HTR-8/SVneo (cell line): Measurements from ENCODE around the gene EFTUD2.

Source experiments
- DNase-seq: peaks from one replicate; pipeline ENCODE4 v3.0.0; 2011; ENCODE audit warnings: low spot score, mixed read lengths; ENCODE audit not compliant: insufficient read length
- FAIRE-seq: peaks from 2 replicates; lab custom pipeline; 2011; peaks lifted over from hg19 to GRCh38; lab: Jason Lieb, UNC

Gene EFTUD2

DNA sequence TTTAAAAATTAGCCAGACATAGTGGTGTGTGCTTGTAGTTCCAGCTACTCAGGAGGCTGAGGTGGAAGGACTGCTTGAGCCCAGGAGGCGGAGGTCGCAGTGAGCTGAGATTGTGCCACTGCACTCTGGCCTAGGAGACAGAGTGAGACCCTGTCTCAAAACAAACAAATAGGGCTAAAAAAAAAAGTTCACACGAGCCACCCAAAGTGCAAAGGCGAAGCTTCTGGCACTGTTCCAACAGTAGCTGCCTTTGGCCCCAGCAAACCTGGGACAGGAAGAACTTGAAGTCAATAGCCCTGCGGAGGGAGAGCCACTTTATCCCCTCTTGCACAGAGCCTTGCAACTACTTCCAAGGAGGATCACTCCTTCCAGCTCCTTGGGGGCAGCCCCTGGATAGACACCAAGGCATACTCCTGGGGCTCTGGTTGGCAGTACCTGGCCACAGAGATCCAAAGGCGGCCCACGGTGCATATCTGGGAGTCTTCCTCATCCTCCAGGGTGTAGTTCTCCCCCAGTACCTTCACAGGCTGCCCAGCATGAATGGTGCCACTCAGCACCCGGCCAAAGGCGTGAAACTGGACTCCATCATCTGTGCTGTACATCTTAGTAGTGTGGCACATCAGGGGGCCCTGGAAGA is 36.8 kb downstream of the EFTUD2 start:
- DNase-seq (no peak), FAIRE-seq (no peak)

DNA sequence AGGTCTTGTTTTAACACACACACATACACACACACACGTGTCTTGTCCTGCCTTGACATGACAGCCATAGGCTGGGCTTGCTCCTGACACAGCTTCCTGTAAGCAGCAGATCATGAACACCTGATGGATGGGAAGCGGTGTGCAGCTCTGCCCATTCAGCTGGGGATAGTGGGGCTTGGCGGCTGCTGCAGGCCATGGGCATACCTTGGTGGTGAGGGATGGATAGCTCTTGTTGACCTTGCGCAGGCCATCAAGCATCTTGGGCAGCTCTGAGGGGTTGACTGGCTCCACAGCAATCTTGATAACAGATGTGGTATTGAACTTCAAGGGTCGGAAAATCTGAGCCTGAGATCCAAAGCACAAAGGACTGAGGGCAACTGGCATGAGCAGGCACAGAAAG is 39.5 kb downstream of the EFTUD2 start:
- DNase-seq = no peak
- FAIRE-seq = no peak

DNA sequence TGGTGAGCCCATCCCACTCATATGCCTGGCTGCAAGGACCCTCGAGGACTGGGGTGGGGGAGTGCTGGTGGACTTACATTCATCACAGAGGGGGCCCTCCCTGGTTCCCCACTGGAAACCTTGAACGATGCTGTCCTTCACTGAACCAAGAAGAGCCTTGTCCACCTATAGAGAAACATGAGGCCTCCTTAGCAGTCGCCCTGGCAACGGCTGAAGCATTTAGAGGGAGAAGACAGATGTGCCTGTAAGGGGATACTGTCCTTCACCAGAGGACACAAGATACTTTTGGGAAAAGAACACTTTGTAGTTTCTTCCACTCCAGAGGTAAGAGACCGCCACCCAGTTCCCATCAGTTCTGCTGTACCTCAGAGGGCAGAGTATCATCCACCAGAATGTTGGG is 45.1 kb downstream of the EFTUD2 start:
- FAIRE-seq (no peak), DNase-seq (no peak)

DNA sequence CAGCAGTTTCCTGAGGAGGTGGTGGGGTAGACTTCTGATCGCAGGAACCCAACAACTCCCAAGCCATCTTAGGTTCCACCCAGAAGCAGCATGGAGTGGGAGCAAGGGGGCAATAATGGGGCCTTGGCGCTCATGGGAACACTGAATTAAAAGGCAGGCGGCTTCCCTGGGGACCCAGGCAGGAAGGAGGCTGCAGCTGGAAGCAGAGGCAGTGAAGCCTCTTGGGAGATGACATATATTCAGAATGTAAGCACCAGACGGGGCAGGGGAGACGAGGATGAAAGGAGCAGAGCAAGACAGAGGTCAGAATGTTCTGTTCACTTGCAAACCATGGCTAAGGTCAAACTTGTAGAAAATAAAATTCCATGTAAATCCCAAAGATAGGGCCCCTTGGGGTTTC is 48.6 kb downstream of the EFTUD2 start:
- DNase-seq (no peak), FAIRE-seq (no peak)

DNA sequence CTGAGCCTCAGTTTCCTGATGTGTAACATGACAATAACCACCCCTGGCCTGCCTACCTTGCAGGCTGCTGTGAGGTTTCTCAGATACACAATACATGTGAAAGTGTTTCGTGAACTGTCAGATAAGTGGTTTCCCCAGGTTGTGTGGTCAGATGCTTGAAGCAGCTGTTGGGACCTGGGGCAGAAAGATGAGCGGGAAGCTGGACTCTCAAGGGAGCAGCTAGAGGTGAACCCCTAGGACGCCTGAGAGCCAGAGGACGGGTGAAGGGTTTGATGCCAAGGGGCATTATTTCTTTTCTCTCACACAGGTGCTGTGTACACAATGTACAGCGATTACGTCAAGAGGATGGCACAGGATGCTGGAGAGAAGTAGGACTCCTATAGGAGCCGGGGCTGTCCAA is 49.2 kb downstream of the EFTUD2 start:
- FAIRE-seq = peak; percentile 59
- DNase-seq = no peak

DNA sequence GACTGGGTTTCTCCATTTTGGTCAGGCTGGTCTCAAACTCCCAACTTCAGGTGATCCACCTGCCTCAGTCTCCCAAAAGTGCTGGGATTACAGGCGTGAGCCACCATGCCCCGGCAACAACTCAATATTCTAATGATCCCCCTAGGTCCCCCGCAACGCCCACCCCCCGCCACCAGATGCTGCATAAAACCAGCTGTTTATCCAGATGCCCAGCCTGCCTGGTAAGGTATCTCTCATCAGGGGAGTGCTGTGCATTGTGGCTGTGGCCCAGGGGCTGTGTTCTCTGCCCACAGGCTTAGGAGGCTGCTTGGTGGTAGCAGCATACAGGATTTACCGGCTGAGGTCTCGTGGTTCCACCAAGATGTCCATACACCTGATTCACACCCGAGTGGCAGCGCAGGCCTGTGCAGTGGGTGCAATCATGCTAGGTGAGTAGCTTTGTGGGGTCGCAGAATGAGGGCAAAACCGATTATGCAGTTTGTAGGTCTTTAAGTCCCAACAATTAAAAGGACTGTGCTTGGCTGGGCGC is 50.2 kb downstream of the EFTUD2 start:
- FAIRE-seq (peak; percentile 72), DNase-seq (no peak)

DNA sequence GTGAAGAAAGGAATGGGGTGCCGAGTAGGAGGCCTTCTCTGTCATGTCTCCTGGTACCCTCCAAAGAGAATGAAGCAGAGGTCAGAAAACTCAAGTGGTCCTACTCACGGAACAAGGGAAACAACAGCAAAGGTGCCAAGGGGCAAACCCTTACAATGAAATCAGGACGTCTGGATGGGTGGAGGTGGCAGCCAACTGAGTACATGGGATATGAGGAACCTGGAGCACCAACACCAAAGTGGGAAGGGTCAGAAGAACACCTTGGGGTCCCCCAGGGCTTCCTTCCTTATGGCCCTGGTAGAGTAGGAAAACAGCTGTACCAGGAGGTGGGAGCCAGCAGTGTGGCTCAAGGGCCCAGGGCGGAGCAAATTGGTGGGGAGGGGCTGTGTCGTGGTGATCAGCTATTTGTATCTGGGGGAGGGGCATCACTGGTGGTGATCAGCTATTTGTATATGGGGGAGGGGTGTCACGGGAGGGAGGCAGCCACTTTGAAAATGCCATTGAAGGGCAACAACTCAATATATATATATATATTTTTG is 50.9 kb downstream of the EFTUD2 start:
- no peak for FAIRE-seq
- no peak for DNase-seq

DNA sequence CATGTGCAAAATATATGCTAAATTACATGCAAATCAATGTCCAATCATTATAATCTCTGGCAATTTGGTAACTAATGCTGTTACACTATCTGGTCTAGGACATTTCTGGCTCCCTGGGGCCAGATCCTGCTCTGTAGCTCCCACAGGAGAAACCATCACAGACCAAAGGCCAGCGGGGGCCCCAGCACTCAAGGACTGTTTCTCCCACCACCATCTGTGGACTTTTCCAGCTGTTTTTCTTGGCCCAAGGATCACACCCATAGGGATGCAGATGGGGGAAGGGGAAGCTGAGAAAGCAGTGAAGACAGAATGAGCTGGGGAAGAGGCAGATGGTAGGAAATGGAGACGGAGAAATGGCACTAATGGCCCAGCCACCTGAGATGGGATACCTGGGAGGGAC is 51.7 kb downstream of the EFTUD2 start, which contains the start of gene HIGD1B:
TSS of gene HIGD1B (plus strand) at position 298 of the 400 bp plus-strand sequence. CDS start 270 bp downstream, outside the sequence.
- peak; percentile 42 for FAIRE-seq

DNA sequence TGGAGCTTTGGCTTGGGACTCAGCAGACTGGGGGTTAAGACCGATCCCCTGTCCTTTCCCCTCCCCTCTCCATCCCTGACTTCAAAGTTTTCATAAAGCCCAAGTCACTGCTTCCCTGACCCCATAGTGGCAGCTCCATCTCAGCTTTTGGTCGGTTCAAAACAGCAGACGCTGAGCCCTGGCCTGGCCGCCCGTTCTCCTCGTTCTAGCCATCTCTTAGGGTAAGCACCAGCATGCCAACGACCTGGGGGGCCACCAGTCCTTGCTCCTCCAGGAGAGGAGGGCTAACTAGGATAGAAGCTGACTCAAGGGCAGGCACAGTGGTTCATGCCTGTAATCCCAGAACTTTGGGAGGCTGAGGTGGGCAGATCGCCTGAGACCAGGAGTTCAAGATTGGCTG is 53.0 kb downstream of the EFTUD2 start:
- no peak for FAIRE-seq
- no peak for DNase-seq

More for the DNA sequence above, 51.7 kb downstream of the EFTUD2 start, which contains the start of gene HIGD1B:
- DNase-seq = no peak

DNA sequence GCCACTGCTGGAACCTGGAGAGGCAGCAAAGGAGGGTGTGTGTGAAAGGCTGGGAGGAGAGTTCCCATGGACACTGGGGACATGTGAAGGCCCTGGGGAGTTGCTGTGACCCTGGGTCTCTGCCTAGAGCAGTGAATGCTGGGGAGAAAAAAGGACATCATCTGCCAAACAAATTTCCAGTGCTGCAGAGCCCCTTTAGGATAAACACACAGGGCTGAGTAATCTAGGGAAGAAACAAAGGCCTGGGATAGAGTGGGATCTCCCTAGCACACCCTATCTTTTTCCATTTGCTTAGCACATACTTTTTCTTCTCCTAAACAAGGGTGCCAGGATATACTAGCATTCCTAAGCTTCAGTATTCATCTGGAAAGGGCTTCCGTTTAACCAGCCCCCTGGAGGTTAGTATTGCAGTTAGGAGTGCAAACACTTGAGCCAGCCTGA is 54.8 kb downstream of the EFTUD2 start:
- DNase-seq = no peak
- FAIRE-seq = no peak

DNA sequence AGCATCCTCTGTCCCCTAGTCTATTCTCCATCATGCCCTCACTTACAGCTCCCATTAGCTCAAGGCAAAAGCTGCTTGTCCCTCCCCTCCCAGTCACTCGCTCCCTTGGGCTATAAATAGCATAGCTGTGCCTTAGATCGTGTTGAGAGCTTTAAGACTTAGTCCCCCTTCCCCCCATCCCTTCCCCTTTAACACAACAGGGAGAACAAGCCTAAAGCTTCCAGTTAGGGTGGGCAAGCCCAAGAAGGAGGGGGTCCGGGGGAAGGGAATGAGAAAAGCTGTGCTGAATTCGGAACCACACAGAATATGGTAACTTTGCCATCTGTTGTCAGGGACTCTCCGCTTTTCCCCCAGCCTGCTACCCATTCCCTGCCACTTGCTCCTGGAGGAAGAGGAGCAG is 56.5 kb downstream of the EFTUD2 start:
- DNase-seq (no peak), FAIRE-seq (peak; percentile 68)

DNA sequence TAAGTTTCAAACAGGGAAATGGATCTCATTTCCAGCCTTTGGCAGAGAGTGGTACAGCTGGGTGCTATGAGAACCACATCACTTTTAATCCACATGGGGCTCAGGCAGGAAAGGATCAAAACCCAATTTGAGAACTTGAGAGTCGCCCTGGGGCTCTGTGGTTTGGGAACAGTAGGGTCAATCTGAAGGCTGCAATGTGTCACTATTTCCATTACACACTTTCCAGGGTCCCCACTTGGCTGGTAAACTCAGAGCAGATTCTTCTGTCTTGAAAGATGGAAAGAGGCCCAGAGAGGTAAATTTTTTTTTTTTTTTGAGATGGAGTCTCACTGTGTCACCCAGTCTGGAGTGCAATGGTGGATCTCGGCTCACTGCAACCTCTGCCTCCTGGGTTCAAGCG is 58.3 kb downstream of the EFTUD2 start:
- FAIRE-seq (no peak), DNase-seq (no peak)

DNA sequence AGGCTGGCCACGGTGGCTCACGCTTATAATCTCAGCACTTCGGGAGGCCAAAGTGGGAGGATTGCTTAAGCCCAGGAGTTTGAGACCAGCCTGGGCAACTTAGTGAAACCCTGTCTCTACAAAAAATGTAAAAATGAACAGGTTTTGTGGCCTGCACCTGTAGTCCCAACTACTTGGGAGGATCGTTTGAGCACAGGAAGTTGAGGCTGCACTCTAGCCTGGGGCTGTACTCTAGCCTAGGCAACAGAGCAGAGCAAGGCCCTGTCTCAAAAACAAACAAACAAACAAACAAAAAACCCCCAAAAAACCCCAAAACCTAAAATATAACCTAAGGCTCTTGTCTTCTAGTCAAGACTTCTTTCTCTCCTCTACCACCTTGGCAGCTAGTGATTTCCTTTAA is 59.0 kb downstream of the EFTUD2 start:
- DNase-seq (no peak), FAIRE-seq (no peak)

DNA sequence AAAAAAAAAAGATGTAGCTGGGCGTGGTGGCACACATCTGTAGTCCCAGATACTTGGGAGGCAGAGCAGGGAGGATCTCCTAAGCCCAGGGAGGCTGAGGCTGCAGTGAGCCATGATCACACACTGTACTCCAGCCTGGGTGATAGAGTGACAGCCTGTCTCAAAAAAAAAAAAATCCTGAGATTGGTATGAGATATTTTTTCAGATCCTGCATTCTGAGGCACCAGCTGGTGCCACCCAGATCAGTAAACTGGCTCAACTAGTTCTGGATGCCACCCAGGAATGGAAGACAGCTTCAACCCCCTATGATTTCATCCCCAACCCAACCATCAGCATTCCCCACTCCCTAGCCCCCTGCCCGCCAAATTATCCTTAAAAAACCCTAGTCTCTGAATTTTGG is 62.0 kb downstream of the EFTUD2 start:
- no peak for FAIRE-seq
- DNase-seq = no peak

DNA sequence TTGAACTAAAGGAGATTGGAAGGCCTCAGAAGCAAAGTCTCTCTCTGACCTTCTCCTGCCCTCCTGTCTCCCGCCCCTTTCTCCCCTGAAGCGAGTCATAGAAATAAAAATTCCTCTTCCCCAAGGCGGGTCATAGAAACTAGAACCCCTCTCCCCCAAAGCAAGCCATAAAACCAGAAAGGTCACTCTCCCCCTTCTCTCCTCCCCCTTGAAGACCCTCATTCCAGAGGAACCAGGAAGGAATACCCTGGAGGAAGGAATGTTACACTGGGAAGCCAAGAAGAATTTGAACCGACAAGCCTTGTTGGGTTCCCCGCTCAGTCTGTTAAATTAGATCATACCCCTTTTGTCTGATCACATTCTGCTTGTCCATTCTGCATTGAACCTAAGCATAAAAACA is 66.4 kb downstream of the EFTUD2 start:
- no peak for DNase-seq
- FAIRE-seq = no peak

DNA sequence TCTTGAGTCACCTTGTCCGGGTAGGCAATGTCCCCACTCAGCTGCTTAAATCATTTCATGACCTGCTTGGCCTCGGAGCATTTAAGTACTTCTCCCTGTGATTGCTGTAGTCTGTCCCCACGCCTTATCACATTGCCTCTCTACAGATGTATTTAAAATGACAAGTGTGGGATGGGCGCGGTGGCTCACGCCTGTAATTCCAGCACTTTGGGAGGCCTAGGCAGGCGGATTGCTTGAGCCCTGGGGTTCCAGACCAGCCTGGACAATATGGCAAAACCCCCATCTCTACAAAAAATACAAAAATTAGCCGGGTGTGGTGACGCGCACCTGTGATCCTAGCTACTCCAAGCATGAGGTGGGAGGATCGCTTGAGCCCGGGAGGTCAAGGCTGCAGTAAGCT is 67.9 kb downstream of the EFTUD2 start:
- no peak for FAIRE-seq
- DNase-seq = no peak

DNA sequence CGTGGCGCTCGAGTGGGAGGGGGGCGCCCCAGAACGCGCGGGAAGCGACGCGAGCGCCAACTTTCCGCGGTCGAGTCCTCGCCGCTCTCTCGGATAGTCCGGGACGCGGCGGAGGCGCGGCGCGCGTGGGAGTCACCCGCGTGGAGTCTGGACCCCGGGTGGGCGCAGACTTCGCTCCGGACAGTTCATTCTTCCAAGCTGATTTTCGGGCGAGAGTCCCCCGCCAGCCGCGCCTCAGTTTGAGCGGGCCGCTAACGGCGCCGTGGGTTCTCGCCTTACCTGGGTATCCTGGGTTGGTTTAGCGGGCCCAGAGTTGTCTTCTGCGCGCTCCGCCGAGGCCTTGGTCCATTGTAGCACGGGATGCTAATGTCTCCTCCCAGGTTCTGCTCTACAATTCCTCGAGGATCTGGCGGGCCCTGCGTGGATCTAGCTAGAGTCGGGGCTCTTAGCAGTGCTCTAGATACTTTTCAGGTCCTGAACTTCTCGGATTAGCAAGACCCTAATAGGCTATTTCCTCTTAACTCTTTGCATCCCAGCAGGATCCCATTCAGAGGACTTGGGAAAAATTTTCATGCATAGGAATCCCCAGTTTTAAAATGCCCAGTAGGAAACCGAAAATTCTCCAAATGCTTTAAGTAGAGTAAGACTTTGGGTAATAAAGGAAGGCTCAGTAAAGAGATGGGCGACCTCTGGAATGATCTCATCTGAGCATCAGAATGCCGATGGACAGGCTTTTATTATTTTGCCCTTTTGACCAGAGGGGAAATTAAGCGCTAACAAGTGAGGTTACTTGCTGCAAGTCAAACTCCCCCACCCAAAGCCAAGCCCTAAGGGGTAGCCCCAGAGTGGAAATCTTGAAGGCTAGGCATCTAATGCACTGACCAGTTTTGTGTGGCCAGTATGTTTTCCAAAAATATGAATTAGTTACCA is 68.6 kb downstream of the EFTUD2 start:
- FAIRE-seq (peak; percentile 33), DNase-seq (peak; percentile 48)

DNA sequence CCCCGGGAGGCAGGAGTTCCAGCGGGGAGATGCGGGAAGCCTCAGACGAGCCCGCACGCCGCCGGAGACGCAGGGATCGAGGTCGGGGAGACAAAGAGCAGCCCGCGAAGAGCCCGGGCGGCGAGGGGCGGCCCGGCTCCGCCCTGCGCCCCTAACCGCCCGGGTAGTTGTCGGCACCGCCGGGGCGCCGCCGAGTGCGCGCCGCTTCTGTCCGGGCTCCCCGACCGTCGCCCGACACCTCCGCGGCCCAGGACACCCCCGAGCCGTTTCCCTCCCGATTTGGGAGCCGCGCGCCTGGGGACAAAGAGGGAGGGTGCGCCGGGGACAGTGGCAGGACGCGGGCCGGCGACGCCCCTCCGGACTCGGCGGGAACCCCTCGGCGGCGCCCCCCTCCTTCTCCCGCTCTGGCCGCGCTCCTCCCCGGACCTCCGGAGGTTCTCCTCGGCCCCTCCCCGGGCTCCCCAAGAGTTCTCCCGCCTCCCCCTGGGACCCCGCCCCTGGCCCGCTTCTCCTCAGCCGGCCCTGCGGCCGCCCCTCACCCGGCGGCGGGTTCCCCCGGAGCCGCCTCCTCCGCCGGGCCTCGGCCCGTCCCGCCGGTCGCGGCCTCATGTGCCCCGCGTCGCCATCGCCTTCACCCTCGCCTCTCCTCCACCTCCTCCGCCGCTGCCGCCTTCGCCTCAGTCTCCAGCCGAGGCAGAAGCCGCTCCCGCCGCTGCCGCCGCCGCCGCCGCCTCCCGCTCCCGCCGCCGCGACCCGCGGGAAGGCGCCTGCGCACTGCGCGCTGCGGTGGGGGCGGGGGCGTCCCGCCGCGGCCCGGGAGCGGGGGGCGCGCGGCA is 69.5 kb downstream of the EFTUD2 start, which contains the start of gene GJC1:
TSS of gene GJC1 (minus strand) at position 765 of the 836 bp plus-strand sequence. CDS start 24,470 bp downstream, outside the sequence.
- DNase-seq (peak; percentile 55), FAIRE-seq (peak; percentile 96)

DNA sequence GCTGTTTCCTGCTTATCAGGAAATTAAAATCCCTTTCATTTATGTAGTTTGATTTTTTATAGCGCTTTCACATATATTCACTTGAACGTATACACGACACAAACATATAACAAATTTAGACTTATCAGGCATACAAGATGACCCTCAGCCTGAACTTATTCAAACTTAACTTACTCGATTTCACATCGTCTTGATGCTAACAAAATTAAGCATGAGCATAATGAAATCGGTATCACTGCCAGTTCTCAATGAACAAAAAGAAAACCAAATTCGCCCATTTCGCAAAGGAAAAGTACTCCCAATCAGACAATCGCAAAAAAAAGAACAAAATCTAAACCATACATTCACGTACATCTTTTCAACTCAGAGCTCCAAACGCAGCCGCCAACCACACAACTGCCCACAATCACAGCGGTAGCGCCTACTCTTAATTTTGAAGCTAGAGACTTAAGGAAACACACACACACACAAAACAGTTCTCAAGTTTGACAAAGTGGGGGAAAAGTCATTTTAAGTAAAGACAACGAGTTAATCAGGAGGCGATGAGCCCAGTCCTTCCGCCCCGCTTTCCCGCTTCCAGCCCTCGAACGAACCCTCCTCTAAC is 70.2 kb downstream of the EFTUD2 start:
- no peak for DNase-seq
- peak; percentile 90 for FAIRE-seq
